Measurements from ENCODE around the gene PUM2.
A peak's percentile ranks its signal among the peaks of the same experiment; 100 is the strongest.

The PUM2 gene

DNA sequence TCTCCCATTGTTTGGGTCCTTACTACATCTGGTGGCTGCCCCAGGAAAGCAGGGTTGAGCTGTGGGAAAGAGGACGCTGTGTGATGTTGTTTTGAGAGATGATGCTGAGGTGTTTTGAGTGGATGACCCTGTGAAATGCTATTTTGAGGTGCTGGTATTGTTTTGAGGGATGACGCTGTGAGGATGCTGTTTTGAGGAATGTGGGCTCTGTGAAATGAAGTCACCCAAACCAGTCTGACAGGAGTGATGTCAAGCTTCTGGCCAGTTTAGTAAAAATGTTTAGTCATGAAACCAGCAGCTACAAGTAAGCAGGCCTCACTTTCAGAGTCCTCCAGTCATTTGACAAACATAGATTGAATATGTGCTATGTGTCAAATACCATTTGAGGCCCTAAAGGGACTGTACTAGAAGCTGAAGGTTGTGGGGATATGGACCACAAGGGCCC lies 16.1 kb upstream of the PUM2 start:
- Histone ChIP-seq H3K36me3 (replicated peaks) (no peaks in the 10 kb centered on the region), H3K27me3 (replicated peaks) (no peaks in the 10 kb centered on the region), H3K27ac (no peak overlapping the region), H3K4me3 (ENCODE audit: low read depth, low read length) (no peak overlapping the region)
- in situ Hi-C loops (cut with HindIII; ENCODE audit: low pct_ligation_motif_present, low sequenced_read_pairs) = no loop called here
- DNase-seq = no peak
- no peak for TF ChIP-seq CTCF (IDR thresholded peaks at IDR 0.05; ENCODE audit: low read depth, low read length, missing control alignments)

- Histone ChIP-seq H3K27ac (no peak overlapping the region), H3K36me3 (replicated peaks) (no peaks in the 10 kb centered on the region), H3K4me3 (ENCODE audit: low read depth, low read length) (no peak overlapping the region), H3K27me3 (replicated peaks) (no peaks in the 10 kb centered on the region)
- in situ Hi-C loops (cut with HindIII; ENCODE audit: low pct_ligation_motif_present, low sequenced_read_pairs) = no loop called here
- peak; percentile 40 for DNase-seq
- no peak for TF ChIP-seq CTCF (IDR thresholded peaks at IDR 0.05; ENCODE audit: low read depth, low read length, missing control alignments)
Observed at GRCh38 chr2:20365249-20365817, 14.7 kb upstream of the PUM2 start.

GRCh38 chr2:20363578-20363977 lies 12.9 kb upstream of the PUM2 start:
- H3K27me3 ChIP-seq (replicated peaks) = no peaks in the 10 kb centered on the region
- no peak overlapping the region for H3K27ac ChIP-seq
- DNase-seq = no peak
- H3K36me3 ChIP-seq (replicated peaks) = no peaks in the 10 kb centered on the region
- in situ Hi-C loops (cut with HindIII; ENCODE audit: low pct_ligation_motif_present, low sequenced_read_pairs) = no loop called here
- no peak for TF ChIP-seq CTCF (IDR thresholded peaks at IDR 0.05; ENCODE audit: low read depth, low read length, missing control alignments)
- H3K4me3 ChIP-seq (ENCODE audit: low read depth, low read length) = no peak overlapping the region

DNA sequence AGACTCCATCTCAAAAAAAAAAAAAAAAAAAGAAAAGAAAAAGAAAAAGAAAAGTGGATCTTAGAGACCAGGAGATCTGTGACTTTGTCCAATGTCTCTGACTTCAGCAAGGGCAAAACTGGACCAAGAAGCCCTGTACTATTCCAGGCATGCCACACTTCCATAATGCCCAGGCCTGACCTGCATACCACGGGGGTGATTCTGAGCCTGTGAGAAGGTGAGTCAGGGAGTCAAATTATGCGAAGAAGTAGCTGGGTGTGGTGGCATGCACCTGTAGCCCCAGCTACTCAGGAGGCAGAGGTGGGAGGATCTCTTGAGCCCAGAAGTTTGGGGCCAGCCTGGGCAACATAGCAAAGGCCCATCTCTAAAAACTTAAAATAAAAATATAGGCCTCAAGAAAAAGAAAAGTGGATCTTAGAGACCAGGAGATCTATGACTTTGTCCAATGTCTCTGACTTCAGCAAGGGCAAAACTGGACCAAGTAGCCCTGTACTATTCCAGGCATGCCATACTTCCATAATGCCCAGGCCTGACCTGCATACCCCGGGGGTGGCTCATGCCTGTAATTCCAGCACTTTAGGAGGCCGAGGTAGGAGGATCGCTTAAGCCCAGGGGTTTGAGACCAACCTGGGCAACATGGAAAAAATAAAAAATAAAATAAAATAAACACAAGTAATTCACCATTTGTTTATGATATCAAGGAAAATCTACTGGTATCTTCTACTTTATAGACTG lies 12.2 kb upstream of the PUM2 start:
- no peaks in the 10 kb centered on the region for H3K27me3 ChIP-seq (replicated peaks)
- H3K27ac ChIP-seq = no peak overlapping the region

DNA sequence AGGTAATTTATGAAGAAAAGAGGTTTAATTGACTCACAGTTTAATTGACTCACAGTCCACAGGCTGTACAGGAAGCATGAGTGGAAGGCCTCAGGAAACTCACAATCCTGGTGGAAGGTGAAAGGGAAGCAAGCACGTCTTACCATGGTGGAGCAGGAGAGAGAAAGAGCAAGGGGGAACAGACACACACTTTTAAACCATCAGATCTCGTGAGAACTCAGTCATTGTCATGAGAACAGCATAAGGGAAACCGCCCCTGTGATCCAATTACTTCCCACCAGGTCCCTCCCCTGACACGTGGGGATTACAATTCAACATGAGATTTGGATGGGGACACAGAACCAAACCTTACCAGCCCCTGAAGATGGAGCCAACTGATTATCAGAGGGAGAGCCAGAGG lies 11.2 kb upstream of the PUM2 start:
- Histone ChIP-seq H3K36me3 (replicated peaks) (no peaks in the 10 kb centered on the region), H3K27ac (no peak overlapping the region), H3K27me3 (replicated peaks) (no peaks in the 10 kb centered on the region), H3K4me3 (ENCODE audit: low read depth, low read length) (no peak overlapping the region)
- in situ Hi-C loops (cut with HindIII; ENCODE audit: low pct_ligation_motif_present, low sequenced_read_pairs) = no loop called here
- no peak for TF ChIP-seq CTCF (IDR thresholded peaks at IDR 0.05; ENCODE audit: low read depth, low read length, missing control alignments)
- DNase-seq = no peak

More for the DNA sequence above, 12.2 kb upstream of the PUM2 start:
- Histone ChIP-seq H3K4me3 (ENCODE audit: low read depth, low read length) (no peak overlapping the region), H3K36me3 (replicated peaks) (no peaks in the 10 kb centered on the region)
- no peak for DNase-seq
- no peak for TF ChIP-seq CTCF (IDR thresholded peaks at IDR 0.05; ENCODE audit: low read depth, low read length, missing control alignments)
- in situ Hi-C loops (cut with HindIII; ENCODE audit: low pct_ligation_motif_present, low sequenced_read_pairs) = no loop called here
